ENCODE data around the gene XCL1.

XCL1 gene

DNA sequence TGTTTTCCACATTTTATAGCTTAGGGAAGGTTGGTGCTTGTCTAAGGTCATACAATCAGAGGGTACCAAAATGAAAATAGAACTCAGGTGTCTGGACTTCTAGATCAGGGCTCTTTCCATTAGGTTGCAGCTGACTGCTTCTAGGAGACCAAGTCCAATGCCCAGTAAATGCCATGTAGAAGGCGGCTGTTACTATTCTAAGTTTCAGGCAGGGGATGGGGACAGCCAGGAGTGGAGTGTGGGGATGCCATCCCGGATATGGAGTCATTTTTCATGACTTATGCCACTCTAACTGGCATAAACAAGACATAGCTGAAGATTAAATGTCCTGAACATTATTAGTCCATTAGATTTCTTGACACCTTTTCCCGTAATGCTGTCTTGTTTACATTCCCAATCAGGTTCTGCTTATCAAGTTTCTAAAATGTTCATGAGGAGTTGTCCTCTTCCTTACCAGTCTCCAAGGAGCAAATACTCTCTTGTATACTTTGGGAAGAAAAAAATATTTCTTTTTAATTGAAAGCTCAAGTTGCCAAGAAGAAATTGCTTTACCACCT, 31.5 kb downstream of the XCL1 start:
- no peak for DNase-seq

DNA sequence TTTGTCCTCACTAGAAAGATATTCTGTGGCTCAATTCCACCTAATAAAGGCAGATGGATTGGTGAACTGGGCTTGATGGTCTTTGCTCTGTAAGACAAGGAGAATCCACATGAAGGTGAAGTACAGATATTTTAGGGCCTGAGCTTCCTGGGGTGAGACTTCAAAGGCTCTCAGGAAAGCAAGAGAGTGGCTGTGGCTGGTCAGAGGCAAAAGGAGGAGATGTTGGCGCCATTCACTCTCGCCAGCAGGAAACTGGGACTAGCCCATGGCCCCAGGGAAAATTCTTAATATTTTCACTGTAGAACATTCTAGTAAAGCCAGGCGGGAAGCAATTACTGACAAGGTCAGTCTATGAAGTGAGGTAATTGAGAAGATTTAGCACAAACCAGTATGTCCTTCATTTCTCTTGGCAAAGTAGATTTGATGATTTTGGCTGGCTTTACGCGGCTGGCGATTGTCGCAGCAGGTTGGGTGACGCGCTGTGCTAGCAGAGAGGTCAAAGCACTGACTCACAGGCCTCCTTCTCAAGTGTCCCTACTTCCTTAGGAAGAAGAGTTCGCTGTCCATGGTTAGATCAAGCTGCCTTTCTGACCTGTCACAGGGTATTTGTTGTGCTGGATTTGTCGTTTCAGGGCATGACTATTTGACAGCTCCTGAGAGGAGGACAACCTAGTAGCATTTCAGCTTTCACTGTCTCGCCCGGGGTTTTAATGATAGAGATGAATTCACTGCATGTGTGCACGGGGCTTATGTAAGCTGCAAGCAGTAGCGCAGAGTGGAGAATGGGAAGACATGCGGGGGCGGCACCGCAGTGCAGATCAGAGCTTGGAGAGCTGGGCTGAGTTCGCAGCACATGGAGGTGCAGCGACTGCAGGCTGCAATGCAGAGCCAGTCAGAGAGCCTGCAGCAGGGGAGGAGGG, 32.7 kb downstream of the XCL1 start:
- DNase-seq: no peak

DNA sequence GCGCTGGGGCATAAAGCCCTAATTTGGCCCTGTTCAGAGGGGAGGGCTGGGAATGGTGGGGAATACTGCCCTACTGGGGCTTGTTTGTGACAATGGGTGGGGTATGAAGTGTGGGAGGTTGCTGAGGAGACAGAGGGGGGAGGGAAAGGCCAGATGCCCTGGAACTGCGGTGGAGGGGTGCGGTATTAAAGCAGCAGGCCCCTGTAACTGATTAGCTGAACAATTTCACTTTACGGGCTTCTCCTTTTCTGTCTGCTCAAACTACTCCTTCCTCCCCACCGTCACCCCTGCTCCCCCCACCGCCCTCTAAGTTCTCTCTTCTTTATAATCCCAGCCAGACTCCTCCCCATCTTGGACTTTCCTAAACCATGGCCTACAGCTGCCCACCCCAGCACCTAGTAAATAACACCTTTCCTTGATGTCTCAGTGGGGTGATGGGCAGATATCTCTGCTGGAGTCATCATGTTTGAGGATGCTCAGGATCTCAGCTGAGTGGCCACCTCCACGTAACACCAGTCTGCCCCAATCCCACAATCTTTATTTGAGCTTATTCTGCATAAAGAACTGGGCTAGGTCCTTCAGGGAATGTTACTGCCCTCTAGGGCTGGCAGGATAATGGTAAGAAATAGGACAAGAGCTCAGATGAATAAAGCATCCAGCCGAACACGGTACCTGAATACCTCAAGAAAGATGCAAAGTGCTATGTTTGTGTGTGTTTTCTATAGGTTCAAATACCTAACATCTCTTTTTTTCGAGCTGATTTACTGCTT, 33.5 kb downstream of the XCL1 start:
- DNase-seq: no peak

DNA sequence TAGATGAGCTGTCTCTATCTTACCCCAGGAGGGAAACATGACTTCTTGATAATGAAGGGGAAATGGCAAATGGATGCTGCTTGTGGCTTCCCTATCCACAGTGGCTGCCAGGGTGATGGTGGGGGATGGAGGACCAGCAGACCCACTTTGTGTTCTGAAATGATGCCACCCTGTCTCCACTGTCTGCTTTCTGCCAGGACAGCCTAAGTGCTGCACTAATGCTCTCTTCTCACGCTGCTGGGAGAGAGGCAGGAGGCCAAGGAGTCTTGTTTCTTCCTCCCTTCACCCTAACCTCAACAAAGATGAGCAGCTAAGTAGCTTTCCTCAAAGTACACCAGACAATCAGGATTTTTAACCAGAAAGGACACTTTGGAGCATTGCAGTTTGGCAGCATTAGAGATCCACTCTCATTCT, 36.6 kb downstream of the XCL1 start:
- DNase-seq: no peak

DNA sequence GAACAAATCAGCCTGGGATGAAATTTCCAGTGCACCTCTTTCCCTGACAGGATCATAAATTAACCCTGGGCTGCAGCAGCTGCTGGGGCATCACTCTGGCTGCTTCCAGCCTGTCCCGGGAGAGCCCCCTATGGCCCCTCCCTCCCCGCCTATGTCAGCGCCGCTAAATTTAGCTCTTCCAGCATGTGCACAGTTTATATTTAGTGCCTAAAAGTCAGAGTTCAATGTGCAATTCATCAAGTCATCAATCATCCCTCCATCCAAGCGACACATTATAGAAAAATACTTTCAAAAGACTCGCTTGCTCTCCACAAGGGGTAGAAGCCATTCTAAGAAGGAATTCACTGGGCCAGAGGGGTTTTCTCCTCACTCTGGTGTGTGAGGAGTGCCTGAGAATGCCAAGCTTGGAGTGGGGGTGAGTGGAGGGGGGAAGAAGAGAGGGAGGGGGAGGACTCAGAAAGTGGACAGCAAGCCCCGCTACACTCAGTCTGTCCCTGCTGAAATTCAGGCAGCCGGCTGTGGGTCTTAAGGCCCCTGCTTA, 37.4 kb downstream of the XCL1 start:
- no peak for DNase-seq

DNA sequence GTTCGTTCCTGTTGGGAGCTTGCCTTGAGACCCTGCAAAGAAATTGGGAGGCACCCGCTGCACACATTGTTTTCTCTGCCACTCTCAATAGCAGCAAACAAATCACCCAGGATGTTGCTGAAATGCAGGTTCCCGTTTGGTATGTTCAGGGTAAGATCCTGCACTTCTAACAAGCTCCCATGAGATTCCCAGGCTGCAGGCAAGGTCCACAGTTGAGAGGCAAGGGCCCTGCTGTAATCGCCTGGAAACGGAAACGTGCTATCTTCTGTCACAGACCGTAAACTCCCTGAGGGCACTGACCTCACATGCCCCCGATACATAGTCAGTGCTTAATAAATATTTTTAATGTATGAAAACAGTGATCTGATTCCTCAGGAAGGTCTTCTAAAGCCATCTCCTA, 37.8 kb downstream of the XCL1 start:
- DNase-seq: no peak

DNA sequence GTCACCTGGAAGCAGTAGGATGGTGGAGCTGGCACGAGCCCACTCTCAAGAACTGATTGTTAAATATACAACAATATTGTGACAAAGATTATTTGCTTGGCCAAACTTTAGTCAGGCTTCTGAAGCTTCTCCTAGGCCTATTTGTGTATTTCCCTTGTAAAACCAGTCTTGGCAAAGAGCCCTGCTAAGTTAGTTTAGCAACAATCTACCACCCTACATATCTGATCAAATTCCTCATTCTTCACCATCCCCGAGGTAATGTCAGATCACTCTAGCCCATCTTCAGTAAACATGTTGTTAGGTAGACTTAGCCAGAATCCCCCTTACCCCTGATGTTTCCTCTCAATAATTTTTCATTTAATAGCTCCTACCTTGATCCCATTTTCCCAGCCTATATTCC, 39.6 kb downstream of the XCL1 start:
- no peak for DNase-seq

DNA sequence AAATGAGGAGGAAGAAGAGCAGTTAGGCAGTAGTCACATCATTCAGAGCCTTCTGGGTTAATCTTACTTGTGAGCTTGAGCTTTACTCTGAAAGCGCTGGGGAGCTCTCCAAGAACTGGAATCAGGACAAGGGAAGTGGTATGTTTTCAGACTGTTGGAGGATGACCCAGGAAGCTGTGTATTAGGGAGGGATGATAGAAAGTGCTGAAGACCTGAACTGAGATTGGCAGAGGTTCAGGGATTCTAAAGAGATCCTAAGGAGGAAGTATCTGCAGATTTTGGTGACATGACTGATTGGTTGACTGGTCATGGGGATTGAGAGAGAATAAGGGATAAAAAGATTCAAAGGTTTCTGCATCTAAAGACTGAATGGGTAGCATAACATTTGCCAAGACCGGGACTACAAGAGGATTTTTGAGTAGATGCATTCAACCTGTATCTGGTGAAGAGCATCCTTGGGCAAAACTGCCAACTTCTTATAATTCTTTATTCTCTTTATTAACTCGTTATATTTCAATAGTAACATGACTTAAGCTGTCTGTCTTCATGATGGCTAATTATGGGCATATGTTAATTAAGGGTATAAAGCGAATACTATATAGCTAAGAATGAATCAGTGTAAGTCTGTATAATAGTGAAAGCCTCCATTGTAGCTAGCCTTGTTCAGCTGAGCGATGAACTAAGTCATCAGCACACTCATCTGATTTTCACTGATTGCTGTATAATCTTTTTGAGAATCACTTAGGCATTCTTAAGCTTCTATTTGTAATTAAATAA, 41.8 kb downstream of the XCL1 start:
- DNase-seq: no peak

DNA sequence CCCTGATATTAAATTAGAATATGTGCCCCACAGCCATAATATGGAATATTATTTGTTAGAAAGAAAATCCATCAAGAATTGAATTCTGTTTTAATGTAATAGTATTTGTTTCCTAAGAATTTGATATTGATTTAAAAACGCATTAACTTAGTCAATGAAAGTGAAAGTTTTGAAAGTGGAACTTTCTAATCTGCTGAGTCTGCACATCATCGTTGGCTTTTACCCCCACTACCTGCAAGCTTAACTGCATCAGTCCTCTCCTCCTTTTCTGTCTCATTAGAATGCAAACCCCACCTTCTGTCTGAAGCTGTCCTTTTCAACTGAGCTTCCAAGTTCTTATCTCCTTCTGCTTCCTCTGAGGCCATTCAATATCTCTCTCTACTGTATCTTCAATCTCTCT, 42.5 kb downstream of the XCL1 start:
- DNase-seq: no peak

DNA sequence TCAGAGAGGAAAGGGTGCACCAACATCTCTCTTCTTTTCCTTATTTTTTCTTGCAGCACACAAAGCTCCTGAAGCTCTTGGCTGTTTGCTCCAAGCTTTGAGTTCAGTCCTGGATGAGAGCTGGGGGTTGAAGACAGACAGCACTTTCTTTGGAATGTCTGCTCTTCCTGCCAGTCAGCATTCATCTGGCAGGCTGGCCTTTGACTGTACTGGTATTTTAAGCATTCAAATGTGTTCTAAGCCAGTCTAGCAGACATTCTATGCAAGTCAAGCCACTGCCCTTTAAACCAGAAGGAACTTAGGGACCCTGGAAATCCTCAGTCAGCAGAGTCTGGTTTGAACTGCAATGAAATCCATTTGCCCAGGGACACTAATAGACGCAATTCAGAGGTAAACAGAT, 45.0 kb downstream of the XCL1 start:
- DNase-seq: no peak

DNA sequence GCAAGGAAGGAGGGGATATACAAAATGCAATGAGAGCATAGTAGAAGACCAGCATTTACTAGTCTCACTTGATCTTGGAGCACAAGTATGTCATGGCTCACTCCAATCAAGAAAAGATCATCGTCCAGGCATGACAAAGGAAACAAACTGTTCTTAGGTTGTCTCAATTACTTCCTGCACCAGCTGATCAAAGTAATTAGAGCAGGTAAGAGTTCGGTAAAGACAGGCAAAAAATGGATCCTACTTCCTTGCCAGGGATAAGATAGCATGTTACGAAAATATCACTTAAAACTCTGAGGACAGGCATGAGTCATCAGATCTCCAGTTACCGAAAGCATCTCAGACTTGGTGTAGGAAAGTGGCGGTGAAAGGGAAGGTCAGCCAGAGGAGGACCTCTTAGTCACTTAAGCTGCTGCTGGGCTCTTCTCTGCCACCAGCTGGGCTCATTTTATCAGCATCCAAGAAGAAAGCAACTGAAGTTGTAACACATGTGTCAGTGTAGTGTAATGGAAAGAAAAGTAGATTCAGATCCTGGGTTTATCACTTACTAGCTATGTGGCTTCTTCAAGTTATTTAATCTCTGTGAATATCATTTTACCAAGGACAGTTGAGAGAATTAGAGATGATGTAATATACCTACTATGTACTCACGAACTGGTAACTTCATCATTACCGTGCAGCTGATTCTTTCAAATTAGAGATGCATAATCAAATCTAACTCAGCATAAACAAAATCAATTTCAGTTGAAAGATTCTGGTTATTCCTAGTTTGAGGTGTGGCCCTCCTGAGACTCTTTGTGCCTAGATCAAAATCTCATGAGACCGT, 46.8 kb downstream of the XCL1 start:
- no peak for DNase-seq

DNA sequence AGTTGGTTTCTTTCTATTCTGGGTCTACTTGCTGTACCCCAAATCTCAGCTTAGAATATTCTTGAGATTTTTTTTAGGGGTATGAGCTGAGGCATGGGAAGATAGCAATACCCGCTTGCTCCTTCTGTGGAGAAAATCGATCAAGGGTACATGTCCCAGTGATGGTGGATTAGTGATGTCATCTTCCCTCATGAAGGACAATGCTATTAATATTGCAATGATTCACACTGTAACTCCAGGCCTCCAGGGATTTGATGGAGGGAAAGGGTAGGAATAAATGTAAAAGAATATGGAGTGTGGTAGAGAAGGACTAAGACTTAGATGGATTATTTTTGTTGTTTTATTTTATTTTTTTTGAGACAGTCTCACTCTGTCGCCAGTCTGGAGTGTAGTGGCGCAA, 47.4 kb downstream of the XCL1 start:
- DNase-seq: no peak

DNA sequence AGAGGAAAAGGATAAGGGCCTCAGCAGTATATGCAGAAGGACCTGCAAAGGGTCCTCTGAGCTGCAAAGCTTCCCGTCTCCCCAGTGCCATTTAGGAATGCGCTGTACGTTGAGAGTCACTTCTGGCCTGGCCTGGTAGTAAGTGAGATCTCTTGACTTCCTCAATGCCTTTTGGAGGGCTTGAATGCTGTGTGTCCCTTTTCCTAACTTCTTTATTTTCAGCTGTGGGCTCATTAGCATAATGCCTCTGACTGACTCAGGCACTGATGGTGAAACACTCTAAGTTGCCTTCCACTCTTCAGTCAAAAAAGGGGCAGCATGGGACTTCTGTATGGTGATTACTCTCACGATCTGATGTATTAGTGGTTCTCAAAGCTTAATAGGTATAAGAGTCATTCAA, 49.9 kb downstream of the XCL1 start:
- peak in 1 of 2 donors; percentile 16 for DNase-seq

DNA sequence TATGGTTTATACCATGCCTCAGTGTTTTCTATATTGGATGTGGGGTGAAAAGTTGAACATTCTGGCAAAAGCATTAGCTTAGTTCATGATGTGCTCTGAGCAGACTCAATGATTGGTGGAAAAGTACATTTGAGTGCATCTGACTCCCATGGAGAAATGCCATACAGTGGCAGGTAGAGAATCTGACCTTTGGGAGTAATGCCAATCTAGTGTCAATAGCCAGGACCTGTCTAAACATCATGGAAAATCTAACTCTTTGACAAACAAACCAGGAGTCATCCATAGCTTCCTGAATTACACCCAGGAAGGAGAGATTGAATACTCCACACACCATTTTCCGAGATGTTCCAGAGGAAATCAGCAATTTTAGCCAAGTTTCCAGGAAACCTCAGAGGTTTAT, 51.0 kb downstream of the XCL1 start:
- DNase-seq: no peak

DNA sequence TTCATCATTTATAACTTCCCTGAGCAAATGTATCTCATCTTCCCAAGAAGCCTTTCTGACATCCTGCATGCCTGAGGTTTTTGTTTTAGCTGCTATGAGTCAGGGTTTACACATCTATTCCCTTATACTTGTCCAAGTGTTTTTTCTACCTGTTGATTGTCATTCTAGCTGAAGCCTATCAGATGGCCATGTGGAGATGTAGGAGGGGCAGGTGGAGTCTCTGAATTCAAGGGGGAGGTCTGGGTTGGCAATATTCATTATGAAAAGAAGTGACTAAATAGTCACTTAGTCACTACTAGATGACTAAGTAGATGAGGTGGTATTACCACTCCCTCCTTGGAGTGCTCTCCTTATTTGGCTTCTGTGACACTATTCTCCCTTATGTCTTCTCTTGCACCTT, 52.4 kb downstream of the XCL1 start:
- no peak for DNase-seq

DNA sequence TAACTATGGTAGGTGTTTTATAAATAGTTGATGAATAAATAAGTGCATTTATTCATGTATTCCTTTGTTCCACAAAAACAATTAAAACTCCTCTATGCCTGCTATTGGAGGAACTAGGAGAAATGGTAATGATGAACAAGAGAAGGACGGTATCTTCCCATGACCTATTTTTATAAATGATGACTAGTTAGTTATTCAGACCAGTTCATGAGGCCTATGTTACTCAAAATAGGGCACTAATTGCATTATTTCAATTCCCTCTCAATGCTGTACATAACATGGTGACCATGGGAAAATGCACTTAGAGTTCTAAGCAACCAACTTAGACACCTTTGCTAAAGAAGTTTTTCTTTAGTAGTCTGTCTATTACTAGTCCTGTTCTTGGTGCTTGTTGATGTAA, 53.1 kb downstream of the XCL1 start:
- DNase-seq: no peak
